Epithelial cell of esophagus (primary cell): ENCODE results near the gene EBF3.

Experiments
- DNase-seq: peaks from one replicate; pipeline ENCODE4 v3.0.0; 2010; ENCODE audit warnings: low read depth
- H3K4me3 ChIP-seq: 2 replicates; pipeline ENCODE4 v1.5.1; 2011; ENCODE audit warnings: mild to moderate bottlenecking, low read length, control low read depth
- TF ChIP-seq, protein P1 (sequence below): IDR thresholded peaks from 2 replicates; pipeline ENCODE4 v1.5.1; 2011; ENCODE audit warnings: low read depth, mild to moderate bottlenecking, low read length, control low read depth, inconsistent platforms; ENCODE audit not compliant: insufficient read depth; ENCODE audit errors: missing control alignments

The EBF3 gene

DNA sequence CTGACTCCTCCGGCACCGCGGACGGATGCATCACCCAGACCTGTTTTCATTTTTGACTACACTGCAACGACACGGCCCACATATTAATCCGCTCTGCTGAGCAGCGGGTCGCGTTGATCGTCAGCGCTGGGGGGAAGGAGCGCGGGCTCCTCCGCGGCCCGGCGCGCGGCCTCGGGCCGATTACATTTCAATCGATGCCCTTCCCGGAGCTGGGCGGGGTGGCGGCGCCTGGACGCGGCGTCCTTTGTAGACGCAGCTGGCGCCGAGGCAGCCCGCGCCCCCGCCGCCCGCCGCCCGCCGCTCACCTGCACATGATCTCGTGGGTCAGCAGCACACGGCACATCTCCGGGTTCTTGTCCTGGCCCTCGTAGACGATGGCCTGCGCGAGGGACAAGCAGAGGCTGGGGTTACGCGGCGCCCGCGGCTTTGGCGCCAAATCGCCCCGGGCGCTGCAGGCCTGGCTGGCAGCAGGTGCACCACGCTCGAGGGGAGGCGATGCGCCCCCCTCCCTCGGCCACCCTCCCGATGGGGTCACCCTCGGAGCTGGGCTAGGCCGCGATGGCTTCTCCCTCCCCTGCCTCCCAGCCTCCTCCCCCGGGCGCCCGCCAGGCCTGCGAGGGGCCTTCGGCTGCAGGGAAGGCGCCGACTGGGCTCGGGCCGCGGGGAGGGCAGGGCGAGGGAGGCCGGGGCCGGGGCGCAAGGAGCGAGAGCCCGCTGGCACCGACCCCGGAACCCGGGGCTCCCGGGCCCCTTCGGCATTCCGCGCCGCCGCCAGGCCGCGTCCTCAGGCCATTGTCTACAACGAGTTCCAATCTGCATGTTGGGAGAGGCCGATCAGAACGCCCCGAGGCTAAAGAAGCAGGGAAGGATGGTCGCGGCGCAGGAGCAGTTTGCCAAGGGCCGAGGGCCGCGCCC is 5.2 kb downstream of the EBF3 start:
- no peak overlapping the region for H3K4me3 ChIP-seq
- TF ChIP-seq, protein P1, sequence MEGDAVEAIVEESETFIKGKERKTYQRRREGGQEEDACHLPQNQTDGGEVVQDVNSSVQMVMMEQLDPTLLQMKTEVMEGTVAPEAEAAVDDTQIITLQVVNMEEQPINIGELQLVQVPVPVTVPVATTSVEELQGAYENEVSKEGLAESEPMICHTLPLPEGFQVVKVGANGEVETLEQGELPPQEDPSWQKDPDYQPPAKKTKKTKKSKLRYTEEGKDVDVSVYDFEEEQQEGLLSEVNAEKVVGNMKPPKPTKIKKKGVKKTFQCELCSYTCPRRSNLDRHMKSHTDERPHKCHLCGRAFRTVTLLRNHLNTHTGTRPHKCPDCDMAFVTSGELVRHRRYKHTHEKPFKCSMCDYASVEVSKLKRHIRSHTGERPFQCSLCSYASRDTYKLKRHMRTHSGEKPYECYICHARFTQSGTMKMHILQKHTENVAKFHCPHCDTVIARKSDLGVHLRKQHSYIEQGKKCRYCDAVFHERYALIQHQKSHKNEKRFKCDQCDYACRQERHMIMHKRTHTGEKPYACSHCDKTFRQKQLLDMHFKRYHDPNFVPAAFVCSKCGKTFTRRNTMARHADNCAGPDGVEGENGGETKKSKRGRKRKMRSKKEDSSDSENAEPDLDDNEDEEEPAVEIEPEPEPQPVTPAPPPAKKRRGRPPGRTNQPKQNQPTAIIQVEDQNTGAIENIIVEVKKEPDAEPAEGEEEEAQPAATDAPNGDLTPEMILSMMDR, result no peak
- DNase-seq, result no peak

DNA sequence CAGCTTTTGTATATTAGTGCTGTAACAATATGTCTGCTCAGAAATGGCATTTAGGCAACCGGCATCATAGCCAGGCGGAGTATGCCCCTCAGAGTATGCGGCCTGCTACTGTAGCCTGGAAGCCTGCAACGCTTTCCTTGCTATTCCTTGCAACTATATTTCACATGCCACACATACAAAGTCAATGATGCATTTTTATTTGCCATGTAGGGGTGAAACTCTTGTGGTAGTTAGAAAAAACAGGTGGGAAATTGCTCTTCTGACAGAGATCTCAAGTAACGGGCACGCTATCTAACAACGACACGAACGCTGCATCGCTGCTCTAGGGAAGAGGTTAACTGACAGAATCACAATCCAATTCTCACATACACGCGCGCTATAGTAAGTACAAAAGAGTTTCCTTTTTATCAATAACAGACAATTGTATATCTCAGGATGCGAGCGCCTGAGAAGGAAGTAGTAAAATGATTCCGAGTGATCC is 5.9 kb downstream of the EBF3 start:
- DNase-seq, result no peak
- no peak overlapping the region for H3K4me3 ChIP-seq
- TF ChIP-seq, protein P1, result no peak

DNA sequence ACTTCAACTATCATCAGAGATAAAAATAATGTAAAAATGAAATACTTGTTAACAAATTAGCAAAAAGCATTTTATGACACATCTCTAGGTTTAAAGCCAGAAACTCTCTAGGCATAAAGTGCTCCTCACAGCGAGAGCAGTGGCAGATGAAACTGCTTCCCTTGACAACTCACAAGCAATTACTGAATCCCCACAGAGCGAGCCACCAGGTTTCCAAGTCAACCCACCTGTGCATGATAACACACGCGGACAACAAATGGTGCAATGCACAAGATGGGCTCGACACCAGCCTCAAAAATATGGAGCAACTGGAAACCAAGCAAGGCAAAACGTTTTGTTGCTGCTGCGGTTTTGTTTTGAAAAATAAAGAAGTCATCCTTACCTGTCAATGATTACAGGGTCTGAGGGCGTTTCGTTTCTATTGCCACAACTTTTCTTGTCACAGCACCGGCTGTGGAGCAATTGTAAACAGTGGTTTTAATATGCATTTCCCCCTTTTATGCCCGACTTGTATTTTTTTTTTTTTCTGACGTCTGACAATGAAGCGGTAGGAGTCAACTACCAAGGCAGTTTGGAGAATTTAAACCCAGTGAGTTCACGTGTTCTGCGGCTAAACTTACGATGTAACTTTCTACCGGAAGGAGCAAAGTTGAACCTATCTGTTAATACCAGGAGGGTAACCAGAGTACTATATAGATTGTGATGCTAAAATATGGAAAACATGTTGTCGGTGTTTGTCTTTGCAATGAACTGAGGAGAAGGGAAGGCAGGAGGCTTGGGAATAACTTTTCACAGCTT is 7.0 kb downstream of the EBF3 start:
- no peak for DNase-seq
- no peak overlapping the region for H3K4me3 ChIP-seq
- TF ChIP-seq, protein P1, result no peak

DNA sequence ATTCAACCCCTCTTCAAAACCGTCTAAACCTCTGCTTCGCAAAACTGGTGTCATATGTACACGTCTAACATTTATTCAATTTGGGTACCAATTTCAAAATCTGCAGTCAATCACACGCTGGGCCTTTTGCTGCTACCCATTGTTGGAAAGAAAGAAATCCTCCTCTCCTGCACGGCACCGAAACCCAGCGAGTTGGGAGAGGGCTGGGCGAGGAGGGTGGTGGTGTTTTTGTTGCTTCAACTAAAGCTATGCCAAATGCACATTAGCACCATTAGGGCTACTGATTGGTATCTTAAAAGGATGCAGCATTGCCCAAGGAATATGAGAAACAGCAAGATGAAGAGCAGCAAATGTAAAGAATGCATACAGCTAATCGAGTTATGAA is 7.8 kb downstream of the EBF3 start:
- TF ChIP-seq, protein P1, result no peak
- H3K4me3 ChIP-seq, result no peak overlapping the region
- no peak for DNase-seq

DNA sequence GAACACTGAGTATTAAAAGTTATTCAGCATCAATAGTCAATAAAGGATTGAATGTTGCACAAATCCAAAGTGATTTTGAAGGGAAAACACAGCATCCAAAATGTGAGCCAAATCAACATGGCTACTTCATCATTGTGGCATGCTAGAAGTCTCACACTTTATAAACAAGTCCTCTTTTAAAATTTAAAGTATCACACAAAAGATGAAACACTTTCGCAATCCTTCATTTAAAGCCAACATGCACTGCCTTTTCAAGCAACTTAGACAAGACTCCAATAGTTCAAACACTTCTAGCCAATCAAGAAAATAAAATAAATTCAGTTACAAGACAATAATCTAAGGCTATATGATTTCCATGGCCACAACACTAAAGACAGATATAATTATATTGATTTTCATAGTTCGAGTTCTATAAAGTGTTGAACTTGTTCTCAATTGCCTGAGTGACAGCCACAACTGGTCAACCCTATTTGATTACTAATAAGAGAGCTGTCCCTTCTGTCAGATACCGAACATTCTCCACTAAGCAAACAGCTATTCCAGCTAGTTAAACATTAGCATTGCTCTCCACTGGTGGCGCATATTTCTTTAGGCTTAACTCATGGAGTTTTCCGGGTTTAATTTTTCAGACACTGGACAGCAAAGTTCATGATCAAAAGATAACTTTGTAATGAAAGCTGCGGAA is 8.3 kb downstream of the EBF3 start:
- TF ChIP-seq, protein P1, result no peak
- no peak overlapping the region for H3K4me3 ChIP-seq
- DNase-seq, result no peak

DNA sequence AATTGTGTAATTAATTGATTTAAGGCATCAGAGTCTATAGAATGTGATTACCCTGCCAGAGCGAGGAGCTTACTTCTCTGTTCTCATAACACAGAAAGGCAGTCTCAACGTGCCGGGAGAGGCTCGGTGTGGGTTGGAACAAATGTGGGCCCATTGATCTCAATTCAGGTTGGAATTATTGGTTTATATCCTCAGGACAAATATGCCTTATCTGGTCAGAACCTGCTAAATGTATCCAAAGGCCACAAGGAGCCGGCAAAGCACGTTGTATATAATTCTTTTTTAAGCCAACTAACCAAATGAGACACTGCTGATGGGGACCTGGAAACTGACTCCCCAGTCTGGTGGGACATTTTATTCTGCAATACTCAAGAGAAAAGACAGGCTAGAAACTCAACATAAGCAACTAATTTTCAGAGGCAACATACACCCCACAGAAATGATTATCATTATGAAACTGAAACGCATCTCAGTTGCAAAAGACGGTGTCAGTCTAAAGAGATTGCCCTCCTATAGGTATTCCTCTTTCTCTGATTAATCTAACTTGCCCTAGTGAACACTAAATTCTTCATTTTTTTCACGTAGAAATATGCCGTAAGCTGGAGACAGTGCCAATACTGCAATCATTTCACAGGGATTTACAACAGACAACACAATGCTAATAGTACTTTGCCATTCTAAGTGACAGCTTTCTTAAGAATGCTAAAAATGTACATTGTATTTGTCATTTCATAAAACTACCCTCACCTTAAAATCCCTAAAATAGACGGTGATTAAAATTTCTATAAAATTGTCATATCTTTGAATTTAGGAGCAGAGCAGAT is 9.4 kb downstream of the EBF3 start:
- TF ChIP-seq, protein P1, result no peak
- no peak for DNase-seq
- H3K4me3 ChIP-seq, result no peak overlapping the region
